Embryonic facial prominence (tissue), 1 donor: ENCODE data around the gene MACF1.
"Not testable (repeated sequence)": the region's sequence is repeated elsewhere in the genome, so short reads cannot be mapped to it uniquely, and the experiment has no call there.

Experiments used
- DNase-seq: peaks from one replicate; pipeline ENCODE4 v3.0.0-alpha.2; 2016; ENCODE audit errors: extremely low spot score

The MACF1 gene

DNA sequence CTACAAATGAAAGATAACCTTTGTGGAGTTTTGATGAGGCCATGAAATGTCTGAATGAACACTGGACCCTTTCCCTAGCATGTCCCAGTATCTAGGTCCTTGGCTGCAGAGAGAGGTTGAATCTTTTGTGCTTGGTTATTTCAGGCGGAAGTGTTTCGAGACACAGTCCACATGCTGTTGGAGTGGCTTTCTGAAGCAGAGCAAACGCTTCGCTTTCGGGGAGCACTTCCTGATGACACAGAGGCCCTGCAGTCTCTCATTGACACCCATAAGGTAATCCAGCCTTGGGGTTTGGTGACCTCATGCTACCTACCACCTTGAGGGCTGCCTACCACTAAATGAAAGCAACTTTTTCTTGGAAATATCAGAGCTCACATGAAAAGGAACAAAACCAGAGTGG is 248.0 kb downstream of the MACF1 start:
- DNase-seq, result no peak

DNA sequence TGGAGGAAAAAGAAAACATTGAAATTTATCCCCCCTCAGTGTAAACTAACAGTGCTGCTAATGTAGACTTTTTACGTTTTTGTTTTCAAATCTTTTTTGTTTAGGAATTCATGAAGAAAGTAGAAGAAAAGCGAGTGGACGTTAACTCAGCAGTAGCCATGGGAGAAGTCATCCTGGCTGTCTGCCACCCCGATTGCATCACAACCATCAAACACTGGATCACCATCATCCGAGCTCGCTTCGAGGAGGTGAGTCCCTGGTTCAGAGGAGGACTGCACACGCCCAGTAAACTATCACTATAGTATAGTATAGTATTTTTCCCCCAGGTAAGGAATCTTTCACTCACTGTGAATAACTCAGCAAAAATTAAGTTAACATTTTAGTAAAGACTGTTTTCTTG is 249.1 kb downstream of the MACF1 start:
- DNase-seq, result no peak

DNA sequence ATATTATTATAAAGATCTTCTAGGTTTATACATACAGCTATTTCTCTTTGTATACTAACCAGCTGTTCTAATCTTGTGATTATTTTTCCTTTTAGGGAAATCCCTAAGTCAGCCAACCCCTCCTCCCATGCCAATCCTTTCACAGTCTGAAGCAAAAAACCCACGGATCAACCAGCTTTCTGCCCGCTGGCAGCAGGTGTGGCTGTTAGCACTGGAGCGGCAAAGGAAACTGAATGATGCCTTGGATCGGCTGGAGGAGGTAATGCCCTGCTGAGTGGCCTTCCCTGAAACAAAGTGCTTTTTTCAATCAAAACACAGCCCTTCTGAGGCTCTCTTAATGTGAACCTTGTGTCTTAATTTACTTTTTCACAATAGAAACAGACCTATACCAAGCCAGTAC is 254.5 kb downstream of the MACF1 start:
- no peak for DNase-seq

DNA sequence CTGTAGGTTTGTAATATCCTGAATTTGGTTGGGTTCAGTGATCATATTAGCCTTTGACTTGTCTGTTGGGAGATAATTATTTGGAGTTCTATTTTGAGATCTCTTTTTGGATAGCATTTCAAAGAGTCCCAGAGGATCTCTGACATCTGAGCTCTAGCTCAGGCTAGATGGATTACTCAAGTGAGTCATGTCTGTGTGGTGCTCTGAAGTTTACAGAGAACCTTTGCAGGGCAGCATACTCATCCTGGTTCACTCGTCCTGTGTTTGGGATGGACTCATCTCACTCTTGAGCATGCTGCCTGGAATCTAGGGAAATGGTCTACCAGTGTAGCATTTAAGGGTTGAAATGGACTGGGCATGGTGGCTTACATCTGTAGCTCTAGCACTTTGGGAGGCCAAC is 257.6 kb downstream of the MACF1 start:
- DNase-seq, result no peak

GRCh38 chr1:39466413-39467107 is 262.1 kb downstream of the MACF1 start:
- DNase-seq, result no peak

DNA sequence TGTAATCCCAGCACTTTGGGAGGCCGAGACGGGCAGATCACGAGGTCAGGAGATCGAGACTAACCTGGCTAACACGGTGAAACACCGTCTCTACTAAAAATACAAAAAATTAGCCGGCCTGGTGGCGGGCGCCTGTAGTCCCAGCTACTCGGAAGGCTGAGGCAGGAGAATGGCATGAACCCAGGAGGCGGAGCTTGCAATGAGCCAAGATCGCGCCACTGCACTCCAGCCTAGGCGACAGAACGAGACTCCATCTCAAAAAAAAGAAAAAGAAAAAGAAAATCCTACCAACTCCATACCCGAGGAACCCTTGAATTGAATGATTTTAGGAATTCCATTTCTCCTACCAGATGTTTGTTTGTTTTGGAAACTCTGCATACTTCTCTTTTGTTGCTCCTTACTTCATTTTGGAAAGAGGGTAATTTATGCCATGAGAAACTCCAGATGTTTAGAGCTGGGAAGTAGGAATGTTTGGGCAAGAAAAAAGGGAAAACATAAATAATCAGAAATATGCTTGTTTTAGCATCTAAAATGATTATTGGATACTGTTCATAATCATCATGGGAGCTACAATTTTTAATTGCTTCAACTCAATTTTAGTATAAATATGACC is 262.7 kb downstream of the MACF1 start:
- peak; percentile 20 for DNase-seq

DNA sequence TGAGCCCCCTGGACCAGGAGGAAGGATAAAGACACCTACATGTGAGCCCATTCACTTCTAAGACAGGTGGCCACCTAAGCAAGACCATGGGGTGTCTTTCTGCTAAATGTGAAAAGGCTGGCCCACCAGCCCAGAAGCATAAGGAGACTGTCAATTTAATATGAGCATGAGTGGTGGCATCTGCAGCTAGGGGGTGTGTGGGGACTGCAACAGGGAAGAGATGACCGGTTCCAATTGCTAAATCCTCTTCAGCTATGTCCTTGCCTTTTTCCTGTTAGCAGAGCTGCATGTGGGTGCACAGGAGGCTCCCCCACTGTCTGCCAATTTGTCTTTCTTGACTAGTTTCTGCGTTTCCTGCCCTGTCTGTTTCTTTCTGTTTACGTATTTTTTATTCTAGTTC is 264.7 kb downstream of the MACF1 start:
- DNase-seq, result no peak

DNA sequence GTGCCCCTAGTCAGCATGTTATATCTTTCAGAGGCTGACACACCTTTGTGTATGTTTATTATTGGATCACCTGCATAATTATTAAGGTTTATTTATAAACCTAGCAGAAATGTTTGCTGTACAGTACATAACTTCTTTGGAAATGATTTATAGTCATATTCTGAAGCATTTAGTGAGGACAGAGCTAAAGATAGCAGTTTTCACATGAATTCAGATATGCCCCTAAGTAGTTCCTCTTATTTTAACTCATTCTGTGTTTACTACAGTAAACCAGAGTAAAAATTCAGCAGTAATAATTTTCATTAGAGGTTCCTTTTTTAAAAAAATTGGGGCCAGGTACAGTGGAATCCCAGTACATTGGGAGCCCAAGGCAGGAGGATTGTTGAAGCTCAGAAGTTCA is 265.5 kb downstream of the MACF1 start:
- DNase-seq, result no peak

DNA sequence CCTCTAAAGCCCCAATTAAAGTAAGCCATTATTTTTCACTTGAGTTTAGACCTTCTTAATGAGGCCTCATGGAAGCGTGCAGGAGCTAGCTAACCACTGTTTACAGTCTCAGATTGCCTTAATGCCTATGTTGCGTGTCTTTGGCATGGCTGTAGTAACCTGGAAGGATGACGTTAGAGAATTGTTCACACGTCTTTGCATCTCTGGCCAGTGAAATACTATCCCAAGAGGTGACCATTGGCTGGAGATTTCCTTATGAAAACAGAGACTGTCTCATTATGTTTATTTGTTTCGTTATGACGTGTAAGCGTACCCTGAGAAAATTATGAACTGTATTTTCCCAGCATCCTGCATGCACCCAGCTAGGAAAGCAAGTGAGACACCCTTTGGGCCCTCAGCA is 268.3 kb downstream of the MACF1 start:
- no peak for DNase-seq

- no peak for DNase-seq
Measured at GRCh38 chr1:39473324-39473723, 268.8 kb downstream of the MACF1 start.

DNA sequence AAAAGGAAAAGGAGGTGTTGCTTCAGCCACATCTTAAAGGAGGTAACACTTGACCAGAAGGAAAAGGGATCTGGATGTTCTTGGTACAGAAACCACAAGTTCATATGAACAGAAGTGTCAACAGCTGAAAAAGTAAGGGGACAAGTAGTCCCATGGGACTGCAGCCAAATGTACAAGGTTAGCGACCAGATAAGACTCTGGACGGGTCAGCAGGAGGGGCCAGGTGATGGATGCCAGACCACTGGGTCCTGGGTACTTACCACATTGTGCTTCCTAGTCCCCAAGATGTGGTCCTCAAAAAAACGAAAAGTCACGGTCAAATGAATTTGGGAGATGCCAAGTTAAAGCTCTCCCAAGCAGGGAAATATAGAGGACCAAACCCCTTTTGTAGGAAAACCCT is 270.3 kb downstream of the MACF1 start:
- no peak for DNase-seq

- DNase-seq, result not testable (repeated sequence)
Measured at GRCh38 chr1:39475551-39475950, 271.1 kb downstream of the MACF1 start.

GRCh38 chr1:39478126-39478915 is 273.8 kb downstream of the MACF1 start:
- DNase-seq, result no peak

GRCh38 chr1:39481289-39481688 is 276.8 kb downstream of the MACF1 start:
- no peak for DNase-seq

GRCh38 chr1:39483276-39483675 is 278.8 kb downstream of the MACF1 start:
- no peak for DNase-seq

DNA sequence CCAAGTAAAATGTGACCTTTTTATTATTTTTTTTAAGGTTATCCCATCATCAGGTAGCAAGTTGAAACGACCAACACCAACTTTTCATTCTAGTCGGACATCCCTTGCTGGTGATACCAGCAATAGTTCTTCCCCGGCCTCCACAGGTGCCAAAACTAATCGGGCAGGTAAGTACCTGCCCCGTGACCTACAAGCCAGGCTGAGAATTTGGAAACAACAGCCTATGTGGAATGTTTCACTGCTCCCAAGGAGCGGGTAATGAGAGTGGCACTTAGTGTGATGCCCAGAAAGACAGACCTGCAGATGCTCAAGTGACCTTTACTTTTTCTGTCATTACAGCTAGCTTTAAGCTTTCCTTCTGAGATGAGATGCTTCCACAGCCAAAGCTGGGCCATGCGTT is 280.1 kb downstream of the MACF1 start:
- DNase-seq, result no peak

DNA sequence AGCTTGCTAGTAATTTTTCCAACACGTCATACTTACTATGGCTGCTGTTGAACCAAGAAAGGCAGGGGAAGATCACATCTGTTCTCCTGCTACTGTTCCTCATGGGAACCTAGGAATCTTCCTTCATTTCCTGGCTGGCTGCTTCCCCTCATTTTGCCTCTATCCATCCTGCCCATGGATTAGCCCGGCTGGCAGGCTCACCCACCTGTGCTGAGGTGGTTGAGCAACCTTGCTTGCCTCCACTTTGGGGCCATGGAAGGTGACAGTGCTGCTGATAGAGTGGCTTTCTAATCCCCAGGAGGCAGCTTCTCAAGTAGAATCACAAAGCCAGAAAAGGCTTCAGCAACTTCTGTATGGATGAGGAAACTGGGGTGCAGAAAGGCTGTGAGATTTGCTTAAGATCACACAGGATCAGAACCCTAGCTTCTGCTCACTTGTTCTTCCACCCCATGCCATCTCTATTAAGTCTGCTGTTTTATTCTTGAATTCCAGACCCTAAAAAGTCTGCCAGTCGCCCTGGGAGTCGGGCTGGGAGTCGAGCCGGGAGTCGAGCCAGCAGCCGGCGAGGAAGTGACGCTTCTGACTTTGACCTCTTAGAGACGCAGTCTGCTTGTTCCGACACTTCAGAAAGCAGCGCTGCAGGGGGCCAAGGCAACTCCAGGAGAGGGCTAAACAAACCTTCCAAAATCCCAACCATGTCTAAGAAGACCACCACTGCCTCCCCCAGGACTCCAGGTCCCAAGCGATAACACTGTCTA is 280.7 kb downstream of the MACF1 start:
- DNase-seq, result no peak

GRCh38 chr1:39488012-39488545 is 283.6 kb downstream of the MACF1 start:
- no peak for DNase-seq

- DNase-seq, result no peak
Measured at GRCh38 chr1:39488793-39489566, 284.5 kb downstream of the MACF1 start.

DNA sequence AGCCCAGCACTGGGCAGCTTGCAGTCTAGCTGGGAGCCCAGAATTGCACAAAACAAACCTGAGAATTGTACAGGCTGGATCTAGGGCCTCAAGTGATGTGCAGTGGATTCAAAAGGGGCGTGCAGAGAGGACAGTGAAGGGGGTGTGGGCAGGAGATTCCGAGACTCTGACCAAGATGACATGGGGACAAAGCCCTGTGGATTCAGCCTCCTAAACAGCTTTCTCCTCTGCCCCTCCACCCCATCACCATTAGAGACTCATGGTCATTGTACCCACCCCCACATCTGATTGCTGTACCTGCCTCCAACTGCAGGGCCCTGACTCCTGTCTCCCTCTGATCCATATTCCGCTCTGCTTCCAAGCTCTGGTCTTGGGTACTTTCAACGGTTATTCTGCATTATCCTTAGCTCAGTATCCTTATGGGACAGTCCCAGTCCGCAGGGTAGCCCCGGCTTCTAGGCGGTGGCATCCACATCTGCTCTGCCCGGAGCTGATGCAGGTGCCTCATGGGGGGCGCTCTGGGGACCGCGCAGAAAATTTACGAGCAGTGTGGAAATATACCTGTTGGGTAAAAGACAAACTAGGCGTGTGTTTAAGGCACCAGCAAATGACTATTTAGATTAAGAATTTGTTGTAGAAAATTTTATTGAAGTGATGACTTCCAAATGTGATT is 285.2 kb downstream of the MACF1 start:
- DNase-seq, result no peak
